Neural cell (in vitro differentiated cells): ENCODE results near the gene MARK3.

ENCODE experiments used
- RAD21 ChIP-seq: fragments of 450-650 bp; conservative IDR thresholded peaks from 2 replicates; pipeline ENCODE4 v1.6.1; 2014; ENCODE audit warnings: antibody characterized with exemption, mild to moderate bottlenecking, moderate library complexity
- TAF1 ChIP-seq: IDR thresholded peaks from 2 replicates; pipeline ENCODE4 v1.6.1; 2012; ENCODE audit warnings: low read depth
- TF ChIP-seq, protein P1 (sequence below): fragments of 450-650 bp; IDR thresholded peaks from 2 replicates; pipeline ENCODE4 v1.5.1; 2014; ENCODE audit warnings: antibody characterized with exemption, mild to moderate bottlenecking, moderate library complexity; ENCODE audit not compliant: poor library complexity, severe bottlenecking
- TF ChIP-seq, protein P2 (sequence below): IDR thresholded peaks from 2 replicates; pipeline ENCODE4 v1.6.1; 2012; ENCODE audit warnings: borderline replicate concordance

DNA sequence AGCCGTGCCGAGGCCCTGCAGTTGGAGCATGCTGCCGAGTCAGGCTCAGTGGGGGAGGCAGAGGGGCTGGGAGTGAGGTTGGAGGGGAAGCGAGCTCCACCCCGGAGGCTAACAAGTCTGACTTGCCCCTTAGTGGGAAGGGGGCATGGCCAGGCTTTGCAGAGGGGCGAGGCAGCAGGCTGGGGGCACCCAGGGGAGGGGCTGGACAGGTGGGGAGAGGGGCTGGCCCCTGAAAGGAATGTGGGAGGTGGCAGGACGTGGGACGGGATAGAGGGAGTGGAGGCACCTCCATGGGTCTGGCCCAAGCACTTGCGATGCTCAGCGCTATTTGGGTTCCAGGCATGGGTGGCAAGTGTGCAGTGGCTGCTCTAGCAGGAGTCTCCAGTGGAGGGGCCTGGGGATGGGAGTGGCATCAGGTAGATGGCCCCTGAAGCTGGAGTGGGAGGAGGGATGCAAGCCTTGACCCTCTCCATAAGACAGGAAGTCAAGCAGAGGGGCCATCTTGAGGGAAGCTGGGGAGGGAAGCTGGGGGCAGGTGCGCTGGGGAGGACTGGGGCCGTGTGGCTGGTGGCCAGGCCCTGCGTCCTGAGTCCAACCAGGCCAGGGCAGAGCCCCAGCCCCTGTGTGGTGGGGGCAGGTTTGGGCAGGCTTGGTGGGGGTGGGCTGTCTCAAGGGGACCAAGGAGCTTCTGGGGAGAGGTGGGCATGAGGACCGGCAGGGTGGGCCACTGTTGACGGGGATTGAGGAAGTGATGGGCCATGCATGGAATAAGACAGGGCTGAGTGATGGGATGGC is 146.4 kb downstream of the MARK3 start:
- TF ChIP-seq, protein P1, sequence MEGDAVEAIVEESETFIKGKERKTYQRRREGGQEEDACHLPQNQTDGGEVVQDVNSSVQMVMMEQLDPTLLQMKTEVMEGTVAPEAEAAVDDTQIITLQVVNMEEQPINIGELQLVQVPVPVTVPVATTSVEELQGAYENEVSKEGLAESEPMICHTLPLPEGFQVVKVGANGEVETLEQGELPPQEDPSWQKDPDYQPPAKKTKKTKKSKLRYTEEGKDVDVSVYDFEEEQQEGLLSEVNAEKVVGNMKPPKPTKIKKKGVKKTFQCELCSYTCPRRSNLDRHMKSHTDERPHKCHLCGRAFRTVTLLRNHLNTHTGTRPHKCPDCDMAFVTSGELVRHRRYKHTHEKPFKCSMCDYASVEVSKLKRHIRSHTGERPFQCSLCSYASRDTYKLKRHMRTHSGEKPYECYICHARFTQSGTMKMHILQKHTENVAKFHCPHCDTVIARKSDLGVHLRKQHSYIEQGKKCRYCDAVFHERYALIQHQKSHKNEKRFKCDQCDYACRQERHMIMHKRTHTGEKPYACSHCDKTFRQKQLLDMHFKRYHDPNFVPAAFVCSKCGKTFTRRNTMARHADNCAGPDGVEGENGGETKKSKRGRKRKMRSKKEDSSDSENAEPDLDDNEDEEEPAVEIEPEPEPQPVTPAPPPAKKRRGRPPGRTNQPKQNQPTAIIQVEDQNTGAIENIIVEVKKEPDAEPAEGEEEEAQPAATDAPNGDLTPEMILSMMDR = no peak
- TF ChIP-seq RAD21 (no peak), TAF1 (no peak)
- TF ChIP-seq, protein P2, sequence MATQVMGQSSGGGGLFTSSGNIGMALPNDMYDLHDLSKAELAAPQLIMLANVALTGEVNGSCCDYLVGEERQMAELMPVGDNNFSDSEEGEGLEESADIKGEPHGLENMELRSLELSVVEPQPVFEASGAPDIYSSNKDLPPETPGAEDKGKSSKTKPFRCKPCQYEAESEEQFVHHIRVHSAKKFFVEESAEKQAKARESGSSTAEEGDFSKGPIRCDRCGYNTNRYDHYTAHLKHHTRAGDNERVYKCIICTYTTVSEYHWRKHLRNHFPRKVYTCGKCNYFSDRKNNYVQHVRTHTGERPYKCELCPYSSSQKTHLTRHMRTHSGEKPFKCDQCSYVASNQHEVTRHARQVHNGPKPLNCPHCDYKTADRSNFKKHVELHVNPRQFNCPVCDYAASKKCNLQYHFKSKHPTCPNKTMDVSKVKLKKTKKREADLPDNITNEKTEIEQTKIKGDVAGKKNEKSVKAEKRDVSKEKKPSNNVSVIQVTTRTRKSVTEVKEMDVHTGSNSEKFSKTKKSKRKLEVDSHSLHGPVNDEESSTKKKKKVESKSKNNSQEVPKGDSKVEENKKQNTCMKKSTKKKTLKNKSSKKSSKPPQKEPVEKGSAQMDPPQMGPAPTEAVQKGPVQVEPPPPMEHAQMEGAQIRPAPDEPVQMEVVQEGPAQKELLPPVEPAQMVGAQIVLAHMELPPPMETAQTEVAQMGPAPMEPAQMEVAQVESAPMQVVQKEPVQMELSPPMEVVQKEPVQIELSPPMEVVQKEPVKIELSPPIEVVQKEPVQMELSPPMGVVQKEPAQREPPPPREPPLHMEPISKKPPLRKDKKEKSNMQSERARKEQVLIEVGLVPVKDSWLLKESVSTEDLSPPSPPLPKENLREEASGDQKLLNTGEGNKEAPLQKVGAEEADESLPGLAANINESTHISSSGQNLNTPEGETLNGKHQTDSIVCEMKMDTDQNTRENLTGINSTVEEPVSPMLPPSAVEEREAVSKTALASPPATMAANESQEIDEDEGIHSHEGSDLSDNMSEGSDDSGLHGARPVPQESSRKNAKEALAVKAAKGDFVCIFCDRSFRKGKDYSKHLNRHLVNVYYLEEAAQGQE = no peak
